Brain microvascular endothelial cell (primary cell): ENCODE measurements around the gene C1orf35.

Experiments used
- DNase-seq: peaks from one replicate; pipeline ENCODE4 v3.0.0-alpha.2; 2020
- H3K27ac ChIP-seq: fragments of 250-450 bp; sonication (Bioruptor Pico); 2 replicates; pipeline ENCODE4 v1.5.1; 2020; ENCODE audit warnings: mild to moderate bottlenecking, moderate library complexity
- H3K27me3 ChIP-seq: fragments of 250-450 bp; sonication (Bioruptor Pico); replicated peaks from 2 replicates; pipeline ENCODE4 v1.5.1; 2020; ENCODE audit warnings: mild to moderate bottlenecking
- H3K36me3 ChIP-seq: fragments of 250-450 bp; sonication (Bioruptor Pico); replicated peaks from 2 replicates; pipeline ENCODE4 v1.5.1; 2020; ENCODE audit warnings: mild to moderate bottlenecking
- H3K4me3 ChIP-seq: 2 replicates; pipeline ENCODE4 v1.5.1; 2011; ENCODE audit warnings: low read depth, mild to moderate bottlenecking, control low read depth, low read length, moderate library complexity
- CTCF ChIP-seq: IDR thresholded peaks from 2 replicates; pipeline ENCODE4 v1.5.1; 2011; ENCODE audit warnings: low read depth, mild to moderate bottlenecking, moderate library complexity, low read length, control low read depth, inconsistent platforms; ENCODE audit errors: missing control alignments
- in situ Hi-C: cut with HindIII; loops from 2 replicates; pipeline ENCODE4 v1.10.0; 2017; ENCODE audit warnings: low sequenced_read_pairs, low pct_ligation_motif_present

The C1orf35 gene

GRCh38 chr1:228150461-228151179, 47.5 kb upstream of the C1orf35 start:
- Histone ChIP-seq H3K27ac (no peak overlapping the region), H3K36me3 (peaks cover 14% of the 10 kb centered on the region), H3K4me3 (no peak overlapping the region), H3K27me3 (no peaks in the 10 kb centered on the region)
- DNase-seq, result no peak
- no peak for TF ChIP-seq CTCF
- in situ Hi-C loops, result no loop called here

GRCh38 chr1:228150120-228150460, 47.0 kb upstream of the C1orf35 start:
- in situ Hi-C loops, result no loop called here
- Histone ChIP-seq H3K27ac (no peak overlapping the region), H3K27me3 (no peaks in the 10 kb centered on the region), H3K4me3 (no peak overlapping the region), H3K36me3 (peaks cover 14% of the 10 kb centered on the region)
- no peak for DNase-seq
- no peak for TF ChIP-seq CTCF

GRCh38 chr1:228149406-228150119, 46.4 kb upstream of the C1orf35 start, which contains the start of gene GJC2:
TSS of gene GJC2 (plus strand) at chr1:228149930. CDS start at chr1:228157759, 7,829 bp downstream.
- Histone ChIP-seq H3K27me3 (no peaks in the 10 kb centered on the region), H3K4me3 (no peak within 1 kb of the TSS), H3K36me3 (peaks cover 14% of the 10 kb centered on the region), H3K27ac (no peak within 1 kb of the TSS)
- no peak for TF ChIP-seq CTCF
- in situ Hi-C loops, result no loop called here
- DNase-seq, result no peak

- TF ChIP-seq CTCF, result no peak
- H3K36me3 ChIP-seq, result peaks cover 14% of the 10 kb centered on the region
- no peak overlapping the region for H3K27ac ChIP-seq
- in situ Hi-C loops, result no loop called here
- no peaks in the 10 kb centered on the region for H3K27me3 ChIP-seq
- no peak overlapping the region for H3K4me3 ChIP-seq
- DNase-seq, result no peak
Observed at GRCh38 chr1:228148935-228149405, 45.8 kb upstream of the C1orf35 start.

GRCh38 chr1:228148196-228148861, 45.2 kb upstream of the C1orf35 start:
- peaks cover 14% of the 10 kb centered on the region for H3K36me3 ChIP-seq
- no peak for DNase-seq
- in situ Hi-C loops, result no loop called here
- no peak overlapping the region for H3K4me3 ChIP-seq
- H3K27ac ChIP-seq, result no peak overlapping the region
- no peaks in the 10 kb centered on the region for H3K27me3 ChIP-seq
- no peak for TF ChIP-seq CTCF
